Uterus (tissue), 4 donors: ENCODE measurements around the gene ZFYVE28. TPM values are rescaled to one million over a fixed set of nuclear protein-coding genes. Genes with fewer than 3 reads are reported as not detected.

Source experiments
- DNase-seq, 2 donors: peaks; one replicate each; pipeline ENCODE4 v3.0.0-alpha.2; 2019 to 2020
- H3K27ac ChIP-seq, 2 donors: fragments of 200-600 bp; sonication (generic); 1 replicate in 1 of 2; 2 replicates in 1 of 2; pipeline ENCODE4 v1.5.1; 2016 to 2018
- H3K27me3 ChIP-seq, 2 donors: fragments of 200-600 bp; sonication (generic); one replicate each; pipeline ENCODE4 v1.5.1; 2018 to 2019; ENCODE audit warnings: control low read depth in 1 of 2
- H3K36me3 ChIP-seq, 2 donors: fragments of 200-600 bp; sonication (generic); one replicate each; pipeline ENCODE4 v1.5.1; 2019; ENCODE audit warnings: control low read depth in 1 of 2
- H3K4me1 ChIP-seq, 2 donors: fragments of 200-600 bp; sonication (generic); one replicate each; pipeline ENCODE4 v1.5.1; 2018 to 2019; ENCODE audit warnings: control low read depth in 1 of 2
- H3K4me3 ChIP-seq, 2 donors: fragments of 200-600 bp; sonication (generic); 1 replicate in 1 of 2; 2 replicates in 1 of 2; pipeline ENCODE4 v1.5.1; 2018 to 2019; ENCODE audit warnings: mild to moderate bottlenecking in 1 of 2
- H3K9me3 ChIP-seq, 2 donors: fragments of 200-600 bp; sonication (generic); one replicate each; pipeline ENCODE4 v1.5.1; 2019; ENCODE audit warnings: control low read depth in 1 of 2
- POLR2A ChIP-seq, 2 donors: fragments of 450-650 bp; IDR thresholded peaks; one replicate each; pipeline ENCODE4 v1.6.1; 2016; ENCODE audit warnings: antibody characterized with exemption in 2 of 2, mild to moderate bottlenecking in 1 of 2, moderate library complexity in 1 of 2
- intact Hi-C: fragments of 100-400 bp; cut with DNase I; formaldehyde crosslinking; loops from one replicate; pipeline ENCODE4 v1.15.1; 2023; ENCODE audit warnings: low total_unique reads
- total RNA-seq, 4 donors: library from RNA; depleted of rRNA in 3 of 4; stranded (reverse); fragments of >200 nt in 3 of 4; gene quantifications; one replicate each; pipeline versions ENCODE4 v1.1.0 to v1.2.4, GENCODE V29; 2014 to 2023
- TF ChIP-seq, protein P1 (sequence below), 4 experiments: fragments of 200-600 bp in 2 of 4; fragments of 450-650 bp in 2 of 4; sonication (generic) in 2 of 4; IDR thresholded peaks; one replicate each; pipeline ENCODE4 v1.5.1; 2016 to 2019; ENCODE audit warnings: antibody characterized with exemption in 4 of 4, mild to moderate bottlenecking in 2 of 4, moderate library complexity in 1 of 4
- donor health status: DM: yes; HTN: yes; CAD: no.

The ZFYVE28 gene
- total RNA-seq, 4 donors from 2014 or later: 5.4 to 16.7 (median 13.4) TPM

DNA sequence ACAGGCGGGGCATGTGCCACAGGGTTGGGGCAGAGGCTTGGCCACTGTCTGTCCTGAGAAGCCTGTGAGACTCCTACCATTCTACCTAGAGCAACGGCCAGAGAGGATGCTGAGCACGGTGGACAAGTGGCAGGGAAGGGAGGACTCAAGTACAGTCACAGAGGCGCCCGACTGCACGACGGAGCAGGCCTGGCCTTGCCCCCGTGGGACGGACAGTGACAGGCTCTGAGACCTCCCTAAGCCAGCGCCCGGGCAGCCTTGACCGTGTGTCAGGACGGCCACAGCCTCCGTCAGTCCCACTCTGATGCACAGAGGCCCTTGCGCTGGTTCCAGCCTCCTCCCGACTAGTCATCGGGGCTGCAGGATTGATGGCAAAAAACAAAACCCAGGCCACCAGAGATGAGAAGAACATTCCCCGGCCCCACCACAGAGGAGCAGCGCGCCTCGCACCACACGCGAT, 119.9 kb downstream of the ZFYVE28 start:
- no peaks in the 10 kb centered on the region for H3K27me3 ChIP-seq
- intact Hi-C loops: no loop called here
- TF ChIP-seq, protein P1, sequence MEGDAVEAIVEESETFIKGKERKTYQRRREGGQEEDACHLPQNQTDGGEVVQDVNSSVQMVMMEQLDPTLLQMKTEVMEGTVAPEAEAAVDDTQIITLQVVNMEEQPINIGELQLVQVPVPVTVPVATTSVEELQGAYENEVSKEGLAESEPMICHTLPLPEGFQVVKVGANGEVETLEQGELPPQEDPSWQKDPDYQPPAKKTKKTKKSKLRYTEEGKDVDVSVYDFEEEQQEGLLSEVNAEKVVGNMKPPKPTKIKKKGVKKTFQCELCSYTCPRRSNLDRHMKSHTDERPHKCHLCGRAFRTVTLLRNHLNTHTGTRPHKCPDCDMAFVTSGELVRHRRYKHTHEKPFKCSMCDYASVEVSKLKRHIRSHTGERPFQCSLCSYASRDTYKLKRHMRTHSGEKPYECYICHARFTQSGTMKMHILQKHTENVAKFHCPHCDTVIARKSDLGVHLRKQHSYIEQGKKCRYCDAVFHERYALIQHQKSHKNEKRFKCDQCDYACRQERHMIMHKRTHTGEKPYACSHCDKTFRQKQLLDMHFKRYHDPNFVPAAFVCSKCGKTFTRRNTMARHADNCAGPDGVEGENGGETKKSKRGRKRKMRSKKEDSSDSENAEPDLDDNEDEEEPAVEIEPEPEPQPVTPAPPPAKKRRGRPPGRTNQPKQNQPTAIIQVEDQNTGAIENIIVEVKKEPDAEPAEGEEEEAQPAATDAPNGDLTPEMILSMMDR (IDR thresholded peaks at IDR 0.05): no peak
- no peak for TF ChIP-seq POLR2A (IDR thresholded peaks at IDR 0.05)
- H3K4me3 ChIP-seq: no peak overlapping the region
- no peaks in the 10 kb centered on the region for H3K36me3 ChIP-seq
- H3K9me3 ChIP-seq: no peaks in the 10 kb centered on the region
- H3K4me1 ChIP-seq: no peaks in the 10 kb centered on the region
- H3K27ac ChIP-seq: no peak overlapping the region
- DNase-seq: no peak

DNA sequence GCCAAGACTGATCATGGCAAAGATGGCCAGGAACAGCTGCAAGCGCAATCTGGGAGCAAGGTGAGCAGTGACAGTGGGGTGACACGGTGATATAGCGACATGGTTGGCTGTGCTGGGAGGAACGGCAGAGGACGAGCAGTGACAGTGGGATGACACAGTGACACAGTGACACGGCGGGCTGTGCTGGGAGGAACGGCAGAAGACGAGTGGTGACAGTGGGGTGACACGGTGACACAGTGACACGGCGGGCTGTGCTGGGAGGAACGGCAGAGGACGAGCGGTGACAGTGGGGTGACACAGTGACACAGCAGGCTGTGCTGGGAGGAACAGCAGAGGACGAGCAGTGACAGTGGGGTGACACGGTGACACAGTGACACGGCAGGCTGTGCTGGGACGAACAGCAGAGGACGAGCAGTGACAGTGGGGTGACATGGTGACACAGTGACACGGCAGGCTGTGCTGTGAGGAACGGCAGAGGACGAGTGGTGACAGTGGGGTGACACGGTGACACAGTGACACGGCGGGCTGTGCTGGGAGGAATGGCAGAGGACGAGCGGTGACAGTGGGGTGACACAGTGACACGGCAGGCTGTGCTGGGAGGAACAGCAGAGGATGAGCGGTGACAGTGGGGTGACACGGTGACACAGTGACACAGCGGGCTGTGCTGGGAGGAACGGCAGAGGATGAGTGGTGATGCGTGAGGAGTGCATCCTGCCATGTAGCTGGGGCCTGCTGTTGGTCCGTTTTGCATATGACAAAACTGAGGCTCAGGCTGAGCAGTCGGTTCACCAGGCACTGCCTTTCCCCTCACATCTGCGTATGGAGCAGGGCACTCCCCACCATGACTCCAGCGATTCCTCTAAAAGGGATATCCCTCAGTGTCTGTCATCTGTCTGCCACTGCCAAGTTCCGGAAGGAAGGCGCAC, 120.6 kb downstream of the ZFYVE28 start:
- DNase-seq: no peak
- no peak overlapping the region for H3K4me3 ChIP-seq
- H3K27me3 ChIP-seq: no peaks in the 10 kb centered on the region
- no peaks in the 10 kb centered on the region for H3K9me3 ChIP-seq
- no peak overlapping the region for H3K27ac ChIP-seq
- TF ChIP-seq, protein P1 (IDR thresholded peaks at IDR 0.05): no peak
- no peak for TF ChIP-seq POLR2A (IDR thresholded peaks at IDR 0.05)
- no peaks in the 10 kb centered on the region for H3K4me1 ChIP-seq
- H3K36me3 ChIP-seq: no peaks in the 10 kb centered on the region
- intact Hi-C loops: no loop called here

DNA sequence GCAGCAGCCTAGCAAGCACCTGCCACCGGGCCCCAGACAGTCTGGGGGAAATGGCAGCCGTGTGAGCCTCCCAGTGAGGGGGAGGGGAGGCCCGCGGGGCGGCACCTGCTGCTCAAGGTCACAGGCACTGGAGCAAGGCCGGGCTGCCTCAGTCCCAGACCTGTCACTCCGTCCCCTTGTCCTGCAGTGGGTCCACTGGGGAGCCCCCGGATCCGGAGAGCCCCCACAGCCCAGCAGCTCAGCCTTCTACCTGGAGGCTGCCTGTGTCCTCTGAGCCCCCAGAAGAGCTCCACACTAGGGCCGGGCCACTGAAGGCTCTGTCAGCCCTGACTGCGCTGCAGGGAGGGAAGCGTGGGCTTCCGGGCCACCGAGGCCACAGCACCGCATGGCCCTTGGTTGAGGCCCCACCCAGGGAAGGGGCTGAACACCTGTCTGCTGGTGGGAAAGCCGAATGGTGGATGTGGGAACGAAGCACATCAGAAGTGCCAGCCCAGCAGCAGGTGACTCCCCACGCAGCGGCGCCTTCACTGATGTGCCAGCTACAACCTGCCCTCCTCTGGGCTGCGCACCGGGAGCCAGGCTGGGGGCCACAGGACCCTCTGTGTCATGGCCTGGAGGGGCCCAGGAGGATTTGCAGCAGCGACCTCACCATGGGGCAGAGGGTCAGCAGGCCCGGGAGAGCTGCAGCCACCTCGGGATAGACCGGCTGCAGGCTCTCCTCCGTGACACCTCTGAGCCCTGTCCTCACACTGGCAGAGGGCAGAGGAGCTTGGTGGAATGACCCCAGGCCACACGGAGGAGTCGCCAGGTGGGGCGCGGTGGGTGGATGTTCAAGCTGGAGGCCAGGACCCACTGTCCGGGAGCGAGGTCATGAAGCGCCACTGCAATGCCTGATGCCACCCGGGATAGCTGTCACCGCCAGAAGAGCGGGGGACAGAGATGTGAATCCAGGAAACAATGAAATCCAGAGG, 121.5 kb downstream of the ZFYVE28 start:
- DNase-seq: no peak
- intact Hi-C loops: no loop called here
- TF ChIP-seq, protein P1 (IDR thresholded peaks at IDR 0.05): no peak
- TF ChIP-seq POLR2A (IDR thresholded peaks at IDR 0.05): no peak
- Histone ChIP-seq H3K9me3 (no peaks in the 10 kb centered on the region), H3K4me3 (no peak overlapping the region), H3K4me1 (peaks cover 0 to 5% of the 10 kb centered on the region in 2 donors), H3K36me3 (no peaks in the 10 kb centered on the region), H3K27ac (no peak overlapping the region), H3K27me3 (no peaks in the 10 kb centered on the region)

DNA sequence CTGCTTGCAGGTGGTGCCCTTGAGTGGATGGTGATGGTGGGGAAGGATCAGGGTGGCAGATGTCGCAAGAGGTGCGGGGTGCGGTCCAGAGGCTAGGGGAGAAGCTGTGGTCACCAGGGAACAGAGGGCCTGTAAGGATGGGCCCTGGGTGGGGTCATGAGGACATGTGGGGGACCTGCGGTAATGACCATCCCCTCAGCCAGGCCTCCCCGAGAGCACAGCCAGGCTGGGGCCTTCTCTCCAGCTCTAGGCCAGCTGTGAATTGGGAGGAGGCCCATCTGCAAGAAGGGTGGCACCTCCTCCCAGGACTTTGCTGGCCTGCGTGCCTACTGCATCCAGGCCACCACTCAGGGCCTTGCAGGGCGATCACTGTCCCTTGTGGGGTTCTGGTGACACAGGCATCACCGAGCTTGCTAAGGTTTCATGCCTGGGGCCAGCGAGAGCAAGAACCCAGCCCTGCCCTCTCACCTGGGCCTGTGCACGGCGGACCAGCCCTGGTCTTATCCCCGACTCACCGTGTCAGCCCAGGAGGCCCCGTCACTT, 122.5 kb downstream of the ZFYVE28 start:
- intact Hi-C loops: no loop called here
- H3K36me3 ChIP-seq: no peaks in the 10 kb centered on the region
- no peak overlapping the region for H3K4me3 ChIP-seq
- no peak for DNase-seq
- H3K4me1 ChIP-seq: peaks cover 0 to 5% of the 10 kb centered on the region in 2 donors
- TF ChIP-seq, protein P1 (IDR thresholded peaks at IDR 0.05): no peak
- TF ChIP-seq POLR2A (IDR thresholded peaks at IDR 0.05): no peak
- no peaks in the 10 kb centered on the region for H3K9me3 ChIP-seq
- H3K27me3 ChIP-seq: no peaks in the 10 kb centered on the region
- no peak overlapping the region for H3K27ac ChIP-seq
